Adrenal gland (tissue), 5 donors: ENCODE measurements around the gene RAMACL.

ENCODE experiments used
- POLR2A ChIP-seq, 2 donors: fragments of 450-650 bp; IDR thresholded peaks; one replicate each; pipeline ENCODE4 v1.6.1; 2017; ENCODE audit warnings: antibody characterized with exemption in 2 of 2, mild to moderate bottlenecking in 2 of 2, moderate library complexity in 1 of 2
- TF ChIP-seq, protein P1 (sequence below), 6 experiments: fragments of 450-650 bp in 4 of 6; fragments of 200-600 bp in 2 of 6; sonication (generic) in 1 of 6; IDR thresholded peaks; 1 replicate in 5 of 6; 2 replicates in 1 of 6; pipeline versions ENCODE4 v1.5.1 to v1.8.0; 2016 to 2021; ENCODE audit warnings: antibody characterized with exemption in 6 of 6, mild to moderate bottlenecking in 2 of 6, moderate library complexity in 1 of 6
- donor health status: DM: no; HTN: no; CAD: no.

DNA sequence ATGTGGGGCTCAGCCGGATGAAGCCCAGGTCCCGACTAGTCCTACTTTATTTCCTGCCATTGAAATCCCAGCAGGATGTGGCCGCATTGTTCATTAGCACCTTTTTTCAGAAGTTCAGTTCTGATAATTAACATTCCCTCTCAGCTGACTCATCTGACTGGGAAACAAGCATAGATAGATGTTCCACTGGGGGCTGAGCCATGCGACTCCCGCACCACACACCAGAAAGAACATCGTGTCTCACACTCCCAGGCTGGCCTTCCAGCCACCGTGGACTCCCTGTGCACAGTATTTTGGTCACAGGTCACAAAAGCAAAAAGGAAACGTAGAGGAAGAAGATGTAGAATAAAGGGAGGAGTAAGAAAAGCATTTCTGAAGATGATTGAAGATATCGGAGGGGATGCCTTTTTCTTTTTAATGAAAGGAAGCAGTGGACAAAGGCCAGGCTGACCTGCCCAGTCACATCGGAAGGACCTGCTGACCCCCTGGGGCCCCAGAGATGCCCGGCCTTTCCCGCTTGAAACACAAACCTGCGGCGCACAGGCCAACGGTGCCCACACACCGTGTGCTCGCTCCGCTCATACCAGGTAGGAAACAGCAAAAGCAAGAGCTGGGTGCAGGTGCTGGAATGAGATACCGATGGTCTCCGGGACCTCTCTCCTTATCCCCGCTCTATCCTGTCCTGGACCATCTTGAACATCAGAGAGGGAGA, 28.7 kb upstream of the RAMACL start:
- TF ChIP-seq, protein P1, sequence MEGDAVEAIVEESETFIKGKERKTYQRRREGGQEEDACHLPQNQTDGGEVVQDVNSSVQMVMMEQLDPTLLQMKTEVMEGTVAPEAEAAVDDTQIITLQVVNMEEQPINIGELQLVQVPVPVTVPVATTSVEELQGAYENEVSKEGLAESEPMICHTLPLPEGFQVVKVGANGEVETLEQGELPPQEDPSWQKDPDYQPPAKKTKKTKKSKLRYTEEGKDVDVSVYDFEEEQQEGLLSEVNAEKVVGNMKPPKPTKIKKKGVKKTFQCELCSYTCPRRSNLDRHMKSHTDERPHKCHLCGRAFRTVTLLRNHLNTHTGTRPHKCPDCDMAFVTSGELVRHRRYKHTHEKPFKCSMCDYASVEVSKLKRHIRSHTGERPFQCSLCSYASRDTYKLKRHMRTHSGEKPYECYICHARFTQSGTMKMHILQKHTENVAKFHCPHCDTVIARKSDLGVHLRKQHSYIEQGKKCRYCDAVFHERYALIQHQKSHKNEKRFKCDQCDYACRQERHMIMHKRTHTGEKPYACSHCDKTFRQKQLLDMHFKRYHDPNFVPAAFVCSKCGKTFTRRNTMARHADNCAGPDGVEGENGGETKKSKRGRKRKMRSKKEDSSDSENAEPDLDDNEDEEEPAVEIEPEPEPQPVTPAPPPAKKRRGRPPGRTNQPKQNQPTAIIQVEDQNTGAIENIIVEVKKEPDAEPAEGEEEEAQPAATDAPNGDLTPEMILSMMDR (IDR thresholded peaks at IDR 0.05): no peak
- TF ChIP-seq POLR2A (IDR thresholded peaks at IDR 0.05): no peak
